OCI-LY7 (cell line): ENCODE data around the gene MAN1C1.

ENCODE experiments used
- CTCF ChIP-seq: fragments of 200-600 bp; sonication (generic); conservative IDR thresholded peaks from 2 replicates; pipeline ENCODE4 v1.5.1; 2014; ENCODE audit warnings: mild to moderate bottlenecking, antibody characterized with exemption, low read length, moderate library complexity, mixed read lengths
- EZH2phosphoT487 ChIP-seq: fragments of 200-600 bp; sonication (generic); IDR thresholded peaks from 2 replicates; pipeline ENCODE4 v1.6.1; 2018; ENCODE audit warnings: low read depth, borderline replicate concordance, mild to moderate bottlenecking, mixed run types, antibody characterized with exemption, low read length, moderate library complexity, mixed read lengths

- TF ChIP-seq CTCF (no peak), EZH2phosphoT487 (no peak)
Observed at GRCh38 chr1:25799352-25799934, 182.9 kb downstream of the MAN1C1 start.
